ENCODE results near the gene VAT1.

The VAT1 gene

DNA sequence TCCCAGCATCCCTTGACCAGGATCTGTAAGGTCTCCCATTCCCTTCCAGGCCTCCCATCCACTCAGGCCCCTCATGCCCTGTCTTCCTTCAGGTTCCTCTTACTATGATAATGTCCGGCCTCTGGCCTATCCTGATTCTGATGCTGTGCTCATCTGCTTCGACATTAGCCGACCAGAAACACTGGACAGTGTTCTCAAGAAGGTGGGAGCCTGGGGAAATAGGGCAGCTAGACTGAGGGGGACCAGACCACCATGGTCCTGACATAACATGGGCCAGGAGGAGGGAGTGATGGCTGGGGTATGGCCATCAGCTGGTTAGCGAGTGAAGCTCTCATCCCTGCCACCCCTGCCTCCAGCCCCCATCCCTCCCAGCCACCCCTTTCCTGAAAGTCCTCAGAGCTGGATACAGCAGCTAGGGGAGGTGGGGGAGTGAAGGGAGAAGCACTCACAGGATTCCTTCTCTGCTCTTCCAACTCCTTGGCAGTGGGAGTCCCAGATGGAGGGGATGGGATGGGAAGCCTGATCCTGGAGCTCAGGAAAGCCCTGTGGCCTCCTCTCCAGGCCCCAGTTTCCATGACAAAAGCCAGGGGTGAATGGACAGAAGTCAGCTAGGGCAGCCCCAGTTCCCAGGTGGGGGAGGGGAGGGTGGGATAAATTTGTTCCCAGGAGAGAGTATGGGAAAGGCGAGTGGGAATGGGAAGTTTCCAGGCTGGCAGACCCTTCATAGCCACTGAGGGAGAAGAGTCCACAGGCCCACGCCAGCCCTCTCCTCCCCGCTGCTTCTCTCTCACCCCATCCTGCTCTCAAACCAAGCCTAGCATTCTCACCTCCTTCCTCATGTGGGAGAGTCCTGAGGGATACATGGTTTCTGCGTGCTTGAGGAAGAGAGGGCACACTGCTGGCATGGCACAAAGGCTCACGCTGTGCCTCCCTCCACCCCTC lies 5.2 kb upstream of the VAT1 start:
- DNase-seq (ENCODE audit: low read depth in 2 of 2) = no peak

DNA sequence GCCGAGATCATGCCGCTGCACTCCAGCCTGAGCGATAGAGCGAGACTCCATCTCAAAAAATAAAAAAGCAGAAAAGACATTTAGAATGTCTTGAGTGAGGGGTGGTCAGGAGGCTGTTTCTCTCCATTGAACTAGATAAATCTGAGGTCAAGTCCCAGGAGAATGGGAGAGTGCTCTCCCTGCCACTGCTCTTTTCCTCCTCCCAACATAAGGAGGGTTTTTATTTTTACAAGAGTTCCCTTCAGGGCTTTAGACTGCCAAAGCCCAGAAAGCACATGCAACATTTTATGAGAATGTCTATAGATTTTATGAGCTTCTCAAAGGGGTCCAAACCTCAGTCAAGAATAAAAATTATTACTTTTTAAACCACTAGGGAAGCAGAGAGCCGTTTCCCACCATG lies 4.4 kb upstream of the VAT1 start:
- no peak for DNase-seq (ENCODE audit: low read depth in 2 of 2)

DNA sequence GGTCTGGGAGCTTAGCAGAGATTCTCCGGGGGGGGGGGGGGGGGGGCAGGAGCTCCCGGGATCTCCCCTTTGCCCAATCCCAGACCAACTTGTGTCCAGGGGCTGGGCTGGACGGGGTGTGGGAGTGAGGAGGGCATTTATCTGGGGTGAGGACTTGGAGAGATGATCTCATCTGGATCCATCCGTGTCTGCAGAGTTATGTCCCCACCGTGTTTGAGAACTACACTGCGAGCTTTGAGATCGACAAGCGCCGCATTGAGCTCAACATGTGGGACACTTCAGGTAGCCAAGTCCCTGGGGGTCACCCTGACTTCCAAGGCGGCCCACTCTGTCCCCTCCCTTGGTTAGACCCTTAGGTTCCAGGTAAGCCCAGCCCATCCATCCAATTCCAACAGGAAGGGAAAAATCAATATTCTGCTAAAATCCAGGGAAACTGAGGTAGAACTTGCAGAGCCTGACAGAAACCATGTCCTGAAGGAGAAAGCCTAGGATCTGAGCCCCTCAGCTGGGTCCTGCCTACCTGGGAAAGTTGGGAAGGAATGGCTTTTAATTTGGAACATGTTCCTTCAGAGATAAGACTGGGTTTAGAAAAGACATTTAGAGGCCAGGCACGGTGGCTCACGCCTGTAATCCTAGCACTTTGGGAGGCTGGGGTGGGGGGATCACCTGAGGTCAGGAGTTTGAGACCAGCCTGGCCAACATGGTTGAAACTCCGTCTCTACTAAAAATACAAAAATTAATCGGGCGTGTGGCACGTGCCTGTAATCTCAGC lies 3.8 kb upstream of the VAT1 start:
- DNase-seq (ENCODE audit: low read depth in 2 of 2) = no peak

- DNase-seq (ENCODE audit: low read depth in 2 of 2) = no peak
These were observed 3.1 kb upstream of the VAT1 start for GRCh38 chr17:43025290-43025657.

DNA sequence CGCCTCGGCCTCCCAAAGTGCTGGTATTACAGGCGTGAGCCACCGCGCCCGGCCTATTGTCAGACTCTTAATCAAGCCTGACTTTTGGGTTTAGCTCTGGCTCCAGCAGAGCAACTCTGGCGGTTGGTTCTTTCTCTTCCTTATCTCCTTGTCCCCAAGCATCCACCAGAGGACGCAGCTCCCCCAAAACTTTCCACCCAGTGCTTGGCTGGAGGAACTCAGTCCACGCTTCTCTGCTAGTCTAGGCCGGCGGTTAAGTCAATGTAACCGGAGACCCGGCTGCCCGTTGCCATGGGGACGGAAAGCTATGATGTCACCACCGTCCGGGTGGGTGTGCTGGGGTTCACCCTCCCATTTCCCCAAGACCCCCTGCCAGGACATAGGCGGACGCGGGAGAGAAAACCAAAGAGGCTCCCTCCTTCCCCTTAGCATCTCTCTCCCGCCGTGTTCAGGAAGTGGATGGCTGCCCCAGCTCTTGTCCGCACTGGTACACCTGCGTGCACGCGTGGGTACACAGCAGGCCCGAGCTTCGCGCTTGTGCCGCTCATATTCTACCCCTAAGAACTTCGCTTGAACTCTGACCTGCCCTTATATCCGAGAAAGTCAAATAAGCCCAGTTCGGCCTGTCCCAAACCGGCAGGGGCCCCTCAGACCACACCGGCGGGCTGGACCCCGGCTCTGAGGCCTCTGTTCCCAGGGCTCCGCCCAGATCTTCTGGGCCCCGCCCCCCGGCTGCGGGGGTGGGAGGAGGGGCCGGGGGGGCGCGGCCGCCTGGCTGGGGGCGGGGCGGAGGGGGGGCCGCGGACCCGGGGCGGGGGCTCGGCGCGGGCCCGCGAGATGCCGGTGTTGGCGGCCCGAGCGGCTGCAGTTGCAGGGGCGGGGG lies 2.5 kb upstream of the VAT1 start, which contains the start of gene RND2:
TSS of gene RND2 (plus strand) at position 825 of the 883 bp plus-strand sequence. CDS start 117 bp downstream, outside the sequence.
- peak; percentile 52 to 64 for DNase-seq (ENCODE audit: low read depth in 2 of 2)

GRCh38 chr17:43020789-43021740 lies 1.1 kb downstream of the VAT1 start:
- DNase-seq (ENCODE audit: low read depth in 2 of 2) = no peak

- no peak for DNase-seq (ENCODE audit: low read depth in 2 of 2)
These were observed 2.1 kb downstream of the VAT1 start for GRCh38 chr17:43020030-43020621.

GRCh38 chr17:43019418-43019817 lies 2.8 kb downstream of the VAT1 start:
- no peak for DNase-seq (ENCODE audit: low read depth in 2 of 2)

GRCh38 chr17:43018932-43019331 lies 3.3 kb downstream of the VAT1 start:
- DNase-seq (ENCODE audit: low read depth in 2 of 2) = no peak

DNA sequence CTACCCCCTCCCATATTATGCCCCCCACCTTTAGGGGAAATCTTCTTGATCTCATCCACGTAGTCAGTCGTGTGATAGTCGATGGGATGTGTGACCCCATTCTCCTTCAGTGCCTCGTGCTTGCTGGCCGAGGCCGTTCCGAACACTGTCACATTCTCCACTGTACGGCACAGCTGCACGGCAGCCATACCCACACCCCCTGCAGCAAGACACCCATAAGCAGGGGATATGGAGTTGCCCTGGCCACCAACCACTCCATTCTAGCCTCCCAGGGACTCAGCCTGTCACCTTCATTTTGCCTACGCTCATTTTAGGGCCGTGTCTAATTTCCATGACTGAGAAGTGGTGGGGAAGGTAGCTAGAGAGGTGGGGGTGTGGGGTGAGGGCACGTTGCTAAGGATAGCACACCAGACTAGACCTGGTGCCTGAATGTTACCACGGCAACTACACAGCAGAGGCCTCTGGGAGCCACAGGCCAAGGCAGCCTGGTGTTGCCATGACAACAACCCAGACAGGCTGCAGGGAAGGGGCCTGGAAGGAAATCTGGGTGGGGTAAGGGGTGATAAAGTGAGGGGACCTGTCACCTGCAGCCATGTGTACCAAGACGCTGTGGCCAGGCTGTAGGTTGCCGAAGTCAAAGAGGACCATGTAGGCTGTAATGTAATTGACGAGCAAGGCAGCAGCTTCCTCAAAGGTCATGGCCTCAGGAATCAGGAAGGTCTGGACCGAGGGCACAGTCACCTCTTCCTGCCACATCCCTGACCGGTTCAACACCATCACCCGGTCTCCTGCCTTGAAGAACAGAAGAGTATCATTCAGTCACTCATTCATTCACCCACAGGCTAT lies 4.0 kb downstream of the VAT1 start:
- no peak for DNase-seq (ENCODE audit: low read depth in 2 of 2)

- no peak for DNase-seq (ENCODE audit: low read depth in 2 of 2)
These were observed 6.0 kb downstream of the VAT1 start for GRCh38 chr17:43016216-43016615.

GRCh38 chr17:43015579-43015978 lies 6.6 kb downstream of the VAT1 start:
- no peak for DNase-seq (ENCODE audit: low read depth in 2 of 2)

- DNase-seq (ENCODE audit: low read depth in 2 of 2) = no peak
These were observed 7.3 kb downstream of the VAT1 start for GRCh38 chr17:43014649-43015542.

- no peak for DNase-seq (ENCODE audit: low read depth in 2 of 2)
These were observed 8.1 kb downstream of the VAT1 start for GRCh38 chr17:43014020-43014648.

DNA sequence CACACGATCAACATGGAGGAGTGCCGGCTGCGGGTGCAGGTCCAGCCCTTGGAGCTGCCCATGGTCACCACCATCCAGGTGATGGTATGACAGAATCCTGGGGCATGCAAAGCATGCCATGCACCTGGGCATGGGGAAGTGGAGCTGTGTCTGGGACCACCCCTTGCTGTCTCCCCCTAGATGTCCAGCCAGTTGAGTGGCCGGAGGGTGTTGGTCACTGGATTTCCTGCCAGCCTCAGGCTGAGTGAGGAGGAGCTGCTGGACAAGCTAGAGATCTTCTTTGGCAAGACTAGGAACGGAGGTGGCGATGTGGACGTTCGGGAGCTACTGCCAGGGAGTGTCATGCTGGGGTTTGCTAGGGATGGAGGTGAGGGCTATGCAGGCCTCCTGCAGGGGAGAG lies 8.9 kb downstream of the VAT1 start:
- DNase-seq (ENCODE audit: low read depth in 2 of 2) = no peak

- no peak for DNase-seq (ENCODE audit: low read depth in 2 of 2)
These were observed 10.3 kb downstream of the VAT1 start for GRCh38 chr17:43011728-43012472.

GRCh38 chr17:43010667-43011308 lies 11.4 kb downstream of the VAT1 start:
- DNase-seq (ENCODE audit: low read depth in 2 of 2) = no peak
